ENCODE data around the gene SLC22A8. TPM values are rescaled to one million over a fixed set of nuclear protein-coding genes. Genes with fewer than 3 reads are reported as not detected.

Gene SLC22A8, protein sequence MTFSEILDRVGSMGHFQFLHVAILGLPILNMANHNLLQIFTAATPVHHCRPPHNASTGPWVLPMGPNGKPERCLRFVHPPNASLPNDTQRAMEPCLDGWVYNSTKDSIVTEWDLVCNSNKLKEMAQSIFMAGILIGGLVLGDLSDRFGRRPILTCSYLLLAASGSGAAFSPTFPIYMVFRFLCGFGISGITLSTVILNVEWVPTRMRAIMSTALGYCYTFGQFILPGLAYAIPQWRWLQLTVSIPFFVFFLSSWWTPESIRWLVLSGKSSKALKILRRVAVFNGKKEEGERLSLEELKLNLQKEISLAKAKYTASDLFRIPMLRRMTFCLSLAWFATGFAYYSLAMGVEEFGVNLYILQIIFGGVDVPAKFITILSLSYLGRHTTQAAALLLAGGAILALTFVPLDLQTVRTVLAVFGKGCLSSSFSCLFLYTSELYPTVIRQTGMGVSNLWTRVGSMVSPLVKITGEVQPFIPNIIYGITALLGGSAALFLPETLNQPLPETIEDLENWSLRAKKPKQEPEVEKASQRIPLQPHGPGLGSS
- total RNA-seq, result not detected in 2 replicates

DNA sequence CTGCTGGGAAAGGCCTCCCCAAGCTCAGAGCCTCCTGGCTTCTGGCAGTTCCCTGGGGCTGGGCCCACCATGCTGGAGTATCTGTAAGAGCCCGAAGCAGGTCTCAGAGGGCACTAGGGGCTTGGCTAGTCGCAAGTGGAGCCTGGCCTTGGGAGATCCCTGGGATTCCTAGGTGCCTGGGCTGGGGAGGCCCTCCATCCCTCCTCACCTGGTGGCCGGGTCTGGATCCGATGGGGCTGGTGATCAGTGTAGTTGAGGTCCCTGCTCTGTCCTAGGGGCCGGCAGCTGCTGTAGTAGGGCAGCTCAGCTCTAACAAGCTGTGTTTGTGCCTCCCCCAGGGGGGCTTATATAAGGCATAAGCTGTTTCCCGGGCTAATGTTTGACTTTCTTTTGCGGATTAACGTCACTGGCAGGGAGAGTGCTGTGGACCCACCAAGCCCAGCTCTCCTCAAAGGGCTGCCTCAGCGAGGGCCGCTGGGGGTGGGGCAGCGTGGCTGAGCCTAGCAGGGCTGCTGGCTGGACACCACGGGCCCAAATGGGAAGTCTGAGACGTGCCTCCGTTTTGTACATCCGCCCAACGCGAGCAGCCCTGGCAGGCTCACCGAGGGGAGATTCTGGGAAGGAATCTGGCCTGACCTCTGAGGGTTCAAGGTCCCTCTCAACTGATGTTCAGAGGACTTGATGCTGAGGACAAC lies at the start of gene SLC22A8:
SLC22A8 (minus strand) TSS at position 321 of the 695 bp plus-strand sequence. CDS start 883 bp downstream, outside the sequence.

DNA sequence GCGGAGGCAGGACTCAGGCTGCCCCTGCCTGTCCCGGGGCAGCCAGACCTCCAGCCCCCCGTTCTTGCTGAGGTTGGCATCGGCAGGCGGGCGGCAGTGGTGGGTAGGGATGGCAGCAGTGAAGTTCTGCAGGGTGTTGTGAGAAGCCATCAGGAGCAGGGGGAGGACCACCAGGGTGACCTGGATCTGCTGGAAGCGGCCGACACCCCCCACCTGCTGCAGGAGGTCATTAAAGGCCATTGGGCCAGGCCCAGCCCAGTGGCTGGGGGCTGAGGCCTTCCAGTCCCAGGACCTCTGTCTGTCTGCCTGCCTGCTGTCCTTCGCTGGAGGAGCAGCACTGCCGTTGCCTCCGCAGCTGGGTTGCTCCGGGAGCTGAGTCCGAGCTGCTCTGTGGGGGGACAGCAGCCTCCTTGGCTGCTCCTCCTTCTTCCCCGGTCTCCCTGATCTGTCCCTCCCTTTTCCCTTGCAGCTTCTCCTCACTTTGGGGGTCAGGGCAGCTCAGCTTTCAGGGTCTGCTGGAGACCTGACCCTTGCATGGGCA lies 31.1 kb downstream of the SLC22A8 start, which contains the start of gene SLC22A6:
SLC22A6 (minus strand) TSS at position 517 of the 541 bp plus-strand sequence; CDS start at position 240, 277 bp downstream.

Other genes starting within 250 kb of the SLC22A8 start
- 11.8 and 18.6 TPM in 2 replicates for gene TAF6L, start 244.4 kb downstream of the SLC22A8 start, total RNA-seq
- gene TMEM179B, start 228.4 kb downstream of the SLC22A8 start, total RNA-seq, result 73.7 and 93.1 TPM in 2 replicates
- 40.9 and 43.8 TPM in 2 replicates for gene TMEM223, start 223.8 kb downstream of the SLC22A8 start, total RNA-seq
- 26.2 and 30.5 TPM in 2 replicates for gene NXF1, start 210.4 kb downstream of the SLC22A8 start, total RNA-seq
- gene STX5, start 183.8 kb downstream of the SLC22A8 start, total RNA-seq, result 33.2 and 59.2 TPM in 2 replicates
- not detected in 2 replicates for gene TEX54, start 183.0 kb downstream of the SLC22A8 start, total RNA-seq
- 39.7 and 57.4 TPM in 2 replicates for gene WDR74, start 176.3 kb downstream of the SLC22A8 start, total RNA-seq
- gene SLC3A2, start 134.9 kb downstream of the SLC22A8 start, total RNA-seq, result 216 and 237 TPM in 2 replicates
- gene CHRM1, start 94.5 kb downstream of the SLC22A8 start, total RNA-seq, result not detected in 2 replicates
- not detected in 2 replicates for gene SLC22A6, start 30.9 kb downstream of the SLC22A8 start, total RNA-seq
- not detected in 2 replicates for gene SLC22A24, start 128.4 kb upstream of the SLC22A8 start, total RNA-seq
- gene SLC22A25, start 227.8 kb upstream of the SLC22A8 start, total RNA-seq, result not detected in 2 replicates

Measured in myometrial cell (primary cell).